Suppressor macrophage treated with lipopolysaccharide for 1 hour (primary cell): ENCODE data around the gene ACTRT2.

Source experiments
- DNase-seq, 3 donors: peaks; one replicate each; pipeline ENCODE4 v3.0.0-alpha.2; 2020 to 2022

The ACTRT2 gene

DNA sequence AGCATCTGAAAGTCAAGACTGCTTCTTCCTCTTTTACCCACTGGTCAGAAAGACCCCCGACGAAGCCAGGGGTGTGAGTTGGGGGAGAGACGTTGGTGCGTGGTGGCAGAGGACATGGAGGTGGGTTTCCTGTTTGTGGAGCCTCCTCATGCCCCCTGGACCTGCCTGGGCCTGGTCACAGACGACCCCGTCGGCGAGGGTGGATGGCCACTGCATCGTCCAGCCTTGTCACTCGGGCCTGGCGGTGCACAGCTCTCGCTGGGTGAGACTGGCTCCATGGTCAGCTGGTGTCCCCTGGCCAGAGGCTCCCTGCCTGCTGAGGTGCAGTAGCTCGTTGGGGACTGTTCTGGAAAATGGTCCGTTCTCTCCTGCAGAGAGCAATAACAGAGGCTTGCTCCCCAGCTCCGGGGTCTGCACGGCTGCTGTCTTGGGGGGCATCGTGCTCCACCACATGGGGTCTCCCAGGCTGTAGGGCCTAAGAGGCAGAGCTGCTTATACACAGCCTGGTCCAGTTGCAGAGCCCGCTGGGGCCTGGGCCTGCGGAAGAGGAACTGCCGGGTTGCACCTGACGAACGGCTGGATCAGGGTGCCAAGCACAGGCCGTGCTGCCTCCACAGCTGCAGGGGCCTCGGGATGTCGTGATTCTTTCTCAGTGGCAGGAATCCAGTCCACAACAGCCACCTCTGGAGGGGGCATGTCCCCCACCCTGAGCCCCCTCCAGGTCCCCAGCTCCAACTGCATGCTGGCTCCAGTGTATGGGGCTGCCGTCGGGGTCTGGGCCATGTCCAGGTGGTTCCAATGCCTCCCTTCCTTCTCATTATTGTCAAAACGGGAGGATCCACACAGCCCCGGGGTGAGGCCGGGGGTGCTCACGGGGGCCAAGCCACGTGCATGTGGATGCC is 18.0 kb upstream of the ACTRT2 start:
- no peak for DNase-seq

DNA sequence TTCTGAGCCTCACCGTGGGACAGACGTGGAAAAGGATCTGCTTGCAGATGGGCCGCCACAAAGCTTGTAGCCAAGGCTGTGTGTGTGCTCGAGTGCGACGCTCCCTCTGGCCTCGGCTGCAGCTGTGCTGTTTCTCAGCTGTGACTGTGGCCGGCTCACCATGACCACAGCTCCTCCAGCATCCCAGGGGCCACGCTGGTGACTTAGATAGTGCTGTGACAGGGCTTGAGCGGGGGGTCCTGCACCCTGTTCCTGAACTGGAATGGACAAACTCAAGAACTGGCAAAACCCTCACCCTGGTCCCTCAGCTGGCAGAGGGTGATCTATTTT is 17.4 kb upstream of the ACTRT2 start:
- no peak for DNase-seq

- DNase-seq = no peak
These were observed 16.7 kb upstream of the ACTRT2 start for GRCh38 chr1:3004285-3005205.

DNA sequence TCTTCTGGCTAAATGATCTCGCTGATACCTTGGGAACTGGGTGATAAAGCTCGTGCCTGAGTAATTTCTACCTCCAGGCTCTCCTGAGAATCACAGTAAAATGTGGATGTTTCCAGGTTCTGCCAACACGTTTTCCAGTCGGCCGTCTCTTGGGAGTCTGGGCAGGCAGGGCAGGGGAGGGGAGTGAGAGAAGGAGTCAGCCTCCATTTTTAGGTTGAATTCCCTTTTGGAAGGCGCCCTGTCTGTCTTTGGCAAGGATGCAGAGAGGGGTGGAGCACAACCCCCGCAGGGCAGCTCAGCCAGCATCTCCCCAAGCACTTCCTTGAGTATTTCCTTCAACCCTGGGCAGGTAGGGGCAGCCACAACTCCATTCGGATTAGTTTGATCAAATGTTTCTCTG is 15.5 kb upstream of the ACTRT2 start:
- DNase-seq = no peak

DNA sequence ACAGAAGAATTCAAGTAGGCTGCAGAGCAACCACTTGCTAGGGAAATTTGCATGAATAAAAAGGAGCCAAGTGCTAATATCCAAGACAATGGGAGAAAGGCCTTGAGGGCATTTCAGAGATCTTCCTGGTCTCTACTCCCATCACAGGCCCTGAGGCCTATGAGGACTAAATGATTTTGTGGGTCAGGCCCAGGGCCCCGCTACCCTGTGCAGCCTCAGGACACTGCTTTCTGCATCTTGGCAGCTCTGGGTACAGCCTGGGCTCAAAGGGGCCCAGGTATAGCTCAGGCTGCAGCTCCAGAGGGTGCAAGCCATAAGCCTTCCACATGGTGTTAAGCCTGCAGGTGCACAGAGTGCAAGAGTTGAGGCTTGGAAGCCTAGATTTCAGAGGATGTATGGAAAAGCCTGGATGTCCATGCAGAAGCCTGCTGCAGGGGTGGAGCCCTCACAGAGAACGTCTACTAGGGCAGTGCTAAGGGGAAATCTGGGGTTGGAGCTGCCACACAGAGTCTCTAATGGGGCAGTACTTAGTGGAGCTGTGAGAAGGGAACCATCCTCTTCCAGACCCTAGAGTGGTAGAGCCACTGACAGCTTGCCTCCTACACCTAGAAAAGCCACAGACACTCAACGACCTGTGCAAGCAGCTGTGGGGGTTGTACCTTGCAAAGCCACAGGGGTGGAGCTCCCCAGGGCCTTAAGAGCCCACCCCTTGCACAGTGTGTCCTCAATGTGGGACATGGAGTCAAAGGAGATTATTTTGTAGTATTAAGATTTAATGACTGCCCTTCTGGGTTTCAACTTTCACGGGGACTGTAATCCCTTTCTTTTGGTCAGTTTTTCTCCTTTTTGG is 13.7 kb upstream of the ACTRT2 start:
- DNase-seq = no peak

DNA sequence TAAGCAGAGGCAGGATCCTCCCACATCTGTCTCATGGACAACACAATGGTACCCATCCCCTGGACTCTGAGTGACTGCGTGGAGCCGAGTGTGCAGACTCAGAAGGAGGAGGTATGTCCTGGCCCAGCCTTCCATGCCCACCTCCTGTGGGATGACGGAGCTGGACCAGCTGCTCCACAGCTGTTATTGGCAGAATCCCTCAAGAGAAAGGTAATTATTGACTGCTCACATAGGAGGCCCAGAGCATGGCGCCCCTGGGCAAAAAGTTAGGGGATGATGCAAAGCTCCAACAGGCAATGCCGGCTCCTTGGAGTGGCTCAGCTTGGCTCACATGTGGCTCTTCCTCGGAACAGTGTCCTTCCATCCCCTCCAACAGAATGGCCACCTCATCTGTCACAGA is 12.2 kb upstream of the ACTRT2 start:
- DNase-seq = no peak

GRCh38 chr1:3009556-3009955 is 11.7 kb upstream of the ACTRT2 start:
- no peak for DNase-seq

DNA sequence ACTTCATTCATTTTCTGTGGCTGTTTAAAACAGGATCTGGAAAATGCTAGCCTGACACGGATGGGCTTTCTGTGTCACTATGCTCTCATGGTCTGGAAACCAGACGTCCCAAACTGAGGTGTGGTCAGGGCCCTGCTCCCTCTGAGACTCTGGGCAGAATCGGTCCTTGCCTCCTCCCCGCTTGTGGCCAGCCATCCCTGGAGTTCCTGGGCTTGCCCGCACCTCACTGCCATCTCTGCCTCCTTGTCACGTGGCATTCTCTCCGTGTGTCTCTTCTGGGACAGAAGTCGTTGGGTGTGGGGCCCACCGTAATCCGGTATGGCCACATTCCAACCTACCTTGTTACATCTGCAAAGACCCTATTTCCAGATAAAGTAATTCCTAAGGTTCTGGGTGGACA is 10.1 kb upstream of the ACTRT2 start:
- DNase-seq = no peak

- no peak for DNase-seq
These were observed 9.4 kb upstream of the ACTRT2 start for GRCh38 chr1:3011631-3012455.

DNA sequence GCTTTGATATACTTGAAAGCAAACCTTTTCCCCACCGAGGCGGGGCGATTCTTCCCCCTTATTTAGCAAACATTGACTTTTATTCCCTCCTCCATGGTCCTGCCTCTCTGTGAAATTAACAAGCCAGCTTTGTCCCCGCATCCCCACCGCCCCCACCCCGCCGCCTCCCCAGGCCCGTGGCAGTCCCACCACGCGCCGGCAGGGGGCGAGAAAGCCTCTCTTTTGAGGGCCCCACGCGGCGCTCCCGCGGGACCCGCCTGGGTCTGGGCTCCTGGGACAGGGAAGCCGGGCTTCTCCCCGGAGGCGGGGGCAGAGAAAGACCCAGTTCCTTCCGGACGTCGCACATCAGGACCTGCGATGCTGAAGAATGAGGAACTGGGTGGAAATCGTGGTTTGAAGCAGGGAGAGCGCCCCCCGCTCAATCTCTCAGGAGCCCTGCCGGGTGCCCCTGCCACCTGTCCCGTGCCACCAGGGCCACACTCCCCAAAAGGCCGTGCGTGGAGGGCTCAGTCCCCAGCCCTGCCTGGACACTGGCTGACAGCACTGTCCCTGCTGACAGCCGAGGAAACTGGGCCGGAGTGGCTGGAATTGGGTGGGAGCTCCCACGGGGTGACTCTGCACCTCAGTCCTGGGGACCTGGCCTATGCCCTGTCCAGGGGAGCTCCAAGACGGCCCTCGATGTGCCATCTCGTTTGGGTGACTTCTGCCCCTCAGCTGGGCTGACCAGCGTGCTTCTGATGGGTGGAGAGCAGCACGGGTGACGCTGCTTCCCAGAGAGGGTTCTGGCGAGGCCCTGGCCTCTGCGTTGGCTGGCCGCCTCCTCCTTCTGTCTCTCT is 8.6 kb upstream of the ACTRT2 start:
- peak; percentile 53 to 84 (median 66) for DNase-seq

DNA sequence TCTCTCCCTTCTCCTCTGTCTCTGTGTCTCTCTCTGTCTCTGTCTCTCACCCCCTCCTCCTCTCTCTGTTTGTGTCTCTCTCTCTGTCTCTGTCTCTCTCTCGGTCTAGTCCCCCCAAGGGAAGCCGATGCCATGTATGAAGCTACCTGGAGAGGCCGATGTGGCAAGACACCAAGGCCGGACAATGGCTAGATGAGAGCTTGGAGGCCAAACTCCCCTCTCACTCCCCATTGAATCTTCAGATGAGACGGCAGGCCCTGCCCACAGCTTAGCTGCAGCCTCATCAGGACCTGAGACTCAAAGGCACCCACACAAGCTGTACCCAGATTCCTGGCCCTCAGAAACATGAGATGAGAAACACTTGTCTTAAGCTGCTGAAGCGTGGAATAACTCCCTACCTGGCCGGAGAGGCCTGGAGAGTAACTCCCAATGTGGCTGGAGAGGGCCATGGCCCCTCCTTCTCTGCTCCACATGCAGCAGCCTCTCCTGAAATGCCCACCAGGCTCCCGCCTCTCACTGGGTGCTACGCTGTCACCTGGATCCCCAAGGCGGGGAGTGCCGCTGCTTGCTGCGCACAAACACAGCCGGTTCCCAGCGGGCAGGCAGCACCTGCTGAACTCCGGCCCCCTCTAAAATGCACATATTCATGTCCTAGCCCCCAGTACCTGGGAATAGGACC is 7.8 kb upstream of the ACTRT2 start:
- no peak for DNase-seq

DNA sequence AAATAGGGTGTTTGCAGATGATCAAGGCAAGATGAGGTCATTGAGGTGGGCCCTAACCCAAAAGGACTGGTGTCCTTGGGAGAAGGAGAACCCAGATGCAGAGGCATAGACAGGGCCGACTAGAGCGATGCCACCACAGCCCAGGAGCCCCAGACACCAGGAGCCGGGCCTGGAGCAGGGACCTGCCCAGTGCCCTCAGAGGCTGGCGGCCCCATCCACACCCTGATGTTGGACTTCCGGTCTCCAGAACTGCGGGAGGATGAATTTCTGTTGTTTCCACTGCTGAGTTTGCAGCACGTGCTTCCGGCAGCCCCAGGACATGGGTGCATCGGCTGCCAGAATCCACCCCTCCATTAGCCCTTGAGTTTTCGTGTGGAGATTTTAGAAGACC is 7.2 kb upstream of the ACTRT2 start:
- DNase-seq = no peak

GRCh38 chr1:3014443-3015268 is 6.6 kb upstream of the ACTRT2 start:
- no peak for DNase-seq

DNA sequence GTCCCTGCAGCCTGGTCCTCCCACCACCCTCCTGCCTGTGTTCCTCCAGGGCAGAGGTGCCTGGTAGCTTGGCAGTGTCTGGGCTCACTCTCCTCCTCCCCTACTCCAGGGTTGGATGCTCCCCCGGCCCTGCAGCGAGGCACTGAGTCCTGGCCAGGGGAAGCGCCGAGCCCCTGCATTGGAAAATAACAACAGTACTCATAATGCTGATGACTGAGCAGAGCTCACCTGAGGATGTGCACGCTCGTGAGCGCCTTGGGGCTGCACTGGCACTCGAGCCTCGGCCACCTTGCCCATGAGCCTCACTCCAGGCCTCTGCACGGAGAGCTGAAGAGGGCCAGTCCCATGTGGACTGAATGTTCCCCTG is 6.0 kb upstream of the ACTRT2 start:
- no peak for DNase-seq

- DNase-seq = no peak
These were observed 5.5 kb upstream of the ACTRT2 start for GRCh38 chr1:3015744-3016143.

DNA sequence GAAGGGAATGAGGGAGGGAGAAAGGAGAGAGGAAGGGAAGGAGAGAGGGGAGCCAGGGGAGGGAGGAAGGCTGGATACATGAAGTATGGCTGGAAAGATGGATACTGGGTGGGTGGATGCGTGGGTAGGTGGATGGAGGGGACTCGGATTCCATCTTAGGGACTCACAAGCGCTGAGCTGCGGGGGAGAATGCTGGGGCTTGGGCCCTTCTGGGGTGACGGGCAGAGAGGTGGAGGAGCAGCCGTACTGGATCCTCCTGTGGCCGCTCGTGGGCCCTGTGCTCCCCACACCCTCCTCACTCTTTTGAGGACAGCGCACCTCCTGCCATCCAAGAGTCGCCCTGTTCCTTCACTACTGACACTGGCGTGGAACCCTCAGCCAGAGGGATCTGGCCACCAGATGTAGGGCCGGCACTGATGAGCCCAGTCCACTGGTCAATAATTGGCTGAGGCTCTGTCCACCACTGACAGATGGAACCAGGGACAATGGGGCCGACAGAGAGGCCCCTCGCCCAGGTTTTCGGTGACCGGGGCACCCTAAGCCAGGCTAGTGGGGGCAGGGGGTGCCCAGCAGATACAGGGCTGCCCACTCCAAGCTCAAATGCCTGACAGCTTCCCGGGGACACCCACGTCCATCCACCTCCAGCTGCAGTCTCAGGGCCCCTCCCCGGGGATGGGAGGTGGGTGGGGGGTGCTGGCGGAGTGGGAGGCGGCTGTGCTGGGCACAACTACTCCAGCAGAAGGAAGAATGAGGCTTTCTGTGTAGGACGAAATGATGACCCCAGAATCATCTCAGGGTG is 4.4 kb upstream of the ACTRT2 start:
- no peak for DNase-seq

GRCh38 chr1:3017440-3018050 is 3.7 kb upstream of the ACTRT2 start:
- no peak for DNase-seq

DNA sequence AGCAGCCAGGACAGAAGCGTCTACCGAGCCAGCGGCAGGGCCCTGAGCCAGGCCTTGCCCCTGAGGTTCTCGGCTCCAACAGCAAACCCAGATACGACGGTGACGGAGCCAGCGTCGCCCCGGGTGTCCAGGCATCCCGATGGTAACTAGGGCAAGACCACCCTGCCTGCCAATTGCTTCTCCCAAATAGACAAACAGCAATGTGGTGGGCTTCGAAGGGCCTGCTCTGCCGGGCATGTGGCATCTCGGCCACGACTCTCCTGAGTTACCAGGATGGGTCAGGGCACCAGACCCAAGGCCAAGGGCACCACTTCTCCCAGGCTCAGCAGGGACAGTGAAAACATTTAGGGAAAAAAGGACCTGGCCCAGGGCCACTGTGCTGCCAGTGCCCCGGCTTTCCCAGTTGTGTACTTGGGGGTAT is 3.2 kb upstream of the ACTRT2 start:
- no peak for DNase-seq
